ENCODE data around the gene UGGT2. TPM values are rescaled to one million over a fixed set of nuclear protein-coding genes. Genes with fewer than 3 reads are reported as not detected.

UGGT2 gene
- total and polyA plus RNA-seq, 2 of the 13 experiments (the other 11 are each of a cell fraction or from before 2014, with no cell fraction given): 13.2 to 27.1 TPM

GRCh38 chr13:96053003-96053703 lies at the start of gene UGGT2 (continued):
- TF ChIP-seq, protein P1, sequence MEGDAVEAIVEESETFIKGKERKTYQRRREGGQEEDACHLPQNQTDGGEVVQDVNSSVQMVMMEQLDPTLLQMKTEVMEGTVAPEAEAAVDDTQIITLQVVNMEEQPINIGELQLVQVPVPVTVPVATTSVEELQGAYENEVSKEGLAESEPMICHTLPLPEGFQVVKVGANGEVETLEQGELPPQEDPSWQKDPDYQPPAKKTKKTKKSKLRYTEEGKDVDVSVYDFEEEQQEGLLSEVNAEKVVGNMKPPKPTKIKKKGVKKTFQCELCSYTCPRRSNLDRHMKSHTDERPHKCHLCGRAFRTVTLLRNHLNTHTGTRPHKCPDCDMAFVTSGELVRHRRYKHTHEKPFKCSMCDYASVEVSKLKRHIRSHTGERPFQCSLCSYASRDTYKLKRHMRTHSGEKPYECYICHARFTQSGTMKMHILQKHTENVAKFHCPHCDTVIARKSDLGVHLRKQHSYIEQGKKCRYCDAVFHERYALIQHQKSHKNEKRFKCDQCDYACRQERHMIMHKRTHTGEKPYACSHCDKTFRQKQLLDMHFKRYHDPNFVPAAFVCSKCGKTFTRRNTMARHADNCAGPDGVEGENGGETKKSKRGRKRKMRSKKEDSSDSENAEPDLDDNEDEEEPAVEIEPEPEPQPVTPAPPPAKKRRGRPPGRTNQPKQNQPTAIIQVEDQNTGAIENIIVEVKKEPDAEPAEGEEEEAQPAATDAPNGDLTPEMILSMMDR (CRISPR knock-in tag; IDR thresholded peaks at IDR 0.05): peak; percentile 33
- TF ChIP-seq, protein P2, sequence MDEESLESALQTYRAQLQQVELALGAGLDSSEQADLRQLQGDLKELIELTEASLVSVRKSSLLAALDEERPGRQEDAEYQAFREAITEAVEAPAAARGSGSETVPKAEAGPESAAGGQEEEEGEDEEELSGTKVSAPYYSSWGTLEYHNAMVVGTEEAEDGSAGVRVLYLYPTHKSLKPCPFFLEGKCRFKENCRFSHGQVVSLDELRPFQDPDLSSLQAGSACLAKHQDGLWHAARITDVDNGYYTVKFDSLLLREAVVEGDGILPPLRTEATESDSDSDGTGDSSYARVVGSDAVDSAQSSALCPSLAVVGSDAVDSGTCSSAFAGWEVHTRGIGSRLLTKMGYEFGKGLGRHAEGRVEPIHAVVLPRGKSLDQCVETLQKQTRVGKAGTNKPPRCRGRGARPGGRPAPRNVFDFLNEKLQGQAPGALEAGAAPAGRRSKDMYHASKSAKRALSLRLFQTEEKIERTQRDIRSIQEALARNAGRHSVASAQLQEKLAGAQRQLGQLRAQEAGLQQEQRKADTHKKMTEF (CRISPR knock-in tag; IDR thresholded peaks at IDR 0.05): peak; percentile 73; the same call in 1 of the 2 replicates
- TF ChIP-seq ZC3H4 (CRISPR knock-in tag; IDR thresholded peaks at IDR 0.05; ENCODE audit: borderline replicate concordance) (no peak), SOX13 (IDR thresholded peaks at IDR 0.05) (no peak), SOX13 (CRISPR knock-in tag; conservative IDR thresholded peaks at IDR 0.05 in 1 of 2, IDR thresholded peaks at IDR 0.05 in 1 of 2) (peak in 1 of 2 experiments; percentile 11; a peak in 1 of 4 replicates), ELK4 (CRISPR knock-in tag; IDR thresholded peaks at IDR 0.05; ENCODE audit: borderline replicate concordance) (peak; percentile 79; the same call in 1 of the 2 replicates), ZNF235 (CRISPR knock-in tag; IDR thresholded peaks at IDR 0.05; ENCODE audit: borderline replicate concordance) (peak; percentile 79; the same call in 1 of the 2 replicates), MED8 (CRISPR knock-in tag; IDR thresholded peaks at IDR 0.05; ENCODE audit: insufficient replicate concordance) (peak; percentile 26), ZNF788 (CRISPR knock-in tag; IDR thresholded peaks at IDR 0.05; ENCODE audit: borderline replicate concordance) (peak; percentile 83; the same call in 1 of the 2 replicates), SRSF1 (optimal IDR thresholded peaks at IDR 0.05; ENCODE audit: low read depth, low read length) (no peak), FOXA3 (CRISPR knock-in tag; IDR thresholded peaks at IDR 0.05) (no peak), CBFB (CRISPR knock-in tag; IDR thresholded peaks at IDR 0.05) (peak; percentile 85), SMAD3 (CRISPR knock-in tag; IDR thresholded peaks at IDR 0.05) (0 out of 2 replicates have a peak, but pooled peaks have one; percentile 3), SP5 (CRISPR knock-in tag; IDR thresholded peaks at IDR 0.05; ENCODE audit: borderline replicate concordance, low read depth) (peak; percentile 73; the same call in 1 of the 2 replicates), KLF16 (CRISPR knock-in tag; IDR thresholded peaks at IDR 0.05) (peak in 1 of 2 experiments; percentile 89; a peak in 2 of 4 replicates), TBL1XR1 (IDR thresholded peaks at IDR 0.05; ENCODE audit: borderline replicate concordance, low read length, partially characterized antibody) (peak; percentile 36), DNMT1 (CRISPR knock-in tag; IDR thresholded peaks at IDR 0.05) (peak; percentile 85; the same call in 1 of the 2 replicates), REL (CRISPR knock-in tag; conservative IDR thresholded peaks at IDR 0.05) (peak; percentile 73; the same call in 1 of the 2 replicates), ZNF274 (CRISPR knock-in tag; IDR thresholded peaks at IDR 0.05) (peak; percentile 59), ZMAT3 (CRISPR knock-in tag; conservative IDR thresholded peaks at IDR 0.05) (peak; percentile 63; the same call in 1 of the 2 replicates)
- TF ChIP-seq, protein P3, sequence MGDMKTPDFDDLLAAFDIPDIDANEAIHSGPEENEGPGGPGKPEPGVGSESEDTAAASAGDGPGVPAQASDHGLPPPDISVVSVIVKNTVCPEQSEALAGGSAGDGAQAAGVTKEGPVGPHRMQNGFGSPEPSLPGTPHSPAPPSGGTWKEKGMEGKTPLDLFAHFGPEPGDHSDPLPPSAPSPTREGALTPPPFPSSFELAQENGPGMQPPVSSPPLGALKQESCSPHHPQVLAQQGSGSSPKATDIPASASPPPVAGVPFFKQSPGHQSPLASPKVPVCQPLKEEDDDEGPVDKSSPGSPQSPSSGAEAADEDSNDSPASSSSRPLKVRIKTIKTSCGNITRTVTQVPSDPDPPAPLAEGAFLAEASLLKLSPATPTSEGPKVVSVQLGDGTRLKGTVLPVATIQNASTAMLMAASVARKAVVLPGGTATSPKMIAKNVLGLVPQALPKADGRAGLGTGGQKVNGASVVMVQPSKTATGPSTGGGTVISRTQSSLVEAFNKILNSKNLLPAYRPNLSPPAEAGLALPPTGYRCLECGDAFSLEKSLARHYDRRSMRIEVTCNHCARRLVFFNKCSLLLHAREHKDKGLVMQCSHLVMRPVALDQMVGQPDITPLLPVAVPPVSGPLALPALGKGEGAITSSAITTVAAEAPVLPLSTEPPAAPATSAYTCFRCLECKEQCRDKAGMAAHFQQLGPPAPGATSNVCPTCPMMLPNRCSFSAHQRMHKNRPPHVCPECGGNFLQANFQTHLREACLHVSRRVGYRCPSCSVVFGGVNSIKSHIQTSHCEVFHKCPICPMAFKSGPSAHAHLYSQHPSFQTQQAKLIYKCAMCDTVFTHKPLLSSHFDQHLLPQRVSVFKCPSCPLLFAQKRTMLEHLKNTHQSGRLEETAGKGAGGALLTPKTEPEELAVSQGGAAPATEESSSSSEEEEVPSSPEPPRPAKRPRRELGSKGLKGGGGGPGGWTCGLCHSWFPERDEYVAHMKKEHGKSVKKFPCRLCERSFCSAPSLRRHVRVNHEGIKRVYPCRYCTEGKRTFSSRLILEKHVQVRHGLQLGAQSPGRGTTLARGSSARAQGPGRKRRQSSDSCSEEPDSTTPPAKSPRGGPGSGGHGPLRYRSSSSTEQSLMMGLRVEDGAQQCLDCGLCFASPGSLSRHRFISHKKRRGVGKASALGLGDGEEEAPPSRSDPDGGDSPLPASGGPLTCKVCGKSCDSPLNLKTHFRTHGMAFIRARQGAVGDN (CRISPR knock-in tag; IDR thresholded peaks at IDR 0.05): peak; percentile 97
